NCI-H2029 treated with DMSO at 0.1 percent for 48 hours (cell line): ENCODE data around the gene TENM4.
"Not testable (repeated sequence)": the region's sequence is repeated elsewhere in the genome, so short reads cannot be mapped to it uniquely, and the experiment has no call there.

Source experiments
- DNase-seq: peaks from one replicate; lab custom pipeline; 2025; lab: John Stamatoyannopoulos, UW

The TENM4 gene

GRCh38 chr11:78845496-78845895 is 595.3 kb downstream of the TENM4 start:
- DNase-seq: no peak

- DNase-seq: no peak
Measured at GRCh38 chr11:78841456-78842060, 599.3 kb downstream of the TENM4 start.

- DNase-seq: no peak
Measured at GRCh38 chr11:78840623-78841022, 600.2 kb downstream of the TENM4 start.

GRCh38 chr11:78840200-78840599 is 600.6 kb downstream of the TENM4 start:
- DNase-seq: no peak

- peak; percentile 19 for DNase-seq
Measured at GRCh38 chr11:78838417-78838816, 602.4 kb downstream of the TENM4 start.

GRCh38 chr11:78835646-78836045 is 605.2 kb downstream of the TENM4 start:
- no peak for DNase-seq

- DNase-seq: no peak
Measured at GRCh38 chr11:78834886-78835285, 605.9 kb downstream of the TENM4 start.

- DNase-seq: no peak
Measured at GRCh38 chr11:78833237-78833636, 607.6 kb downstream of the TENM4 start.

- DNase-seq: no peak
Measured at GRCh38 chr11:78832226-78832947, 608.4 kb downstream of the TENM4 start.

GRCh38 chr11:78831571-78831970 is 609.3 kb downstream of the TENM4 start:
- no peak for DNase-seq

- no peak for DNase-seq
Measured at GRCh38 chr11:78830277-78830819, 610.5 kb downstream of the TENM4 start.

GRCh38 chr11:78829146-78829545 is 611.7 kb downstream of the TENM4 start:
- DNase-seq: no peak

GRCh38 chr11:78828676-78829075 is 612.2 kb downstream of the TENM4 start:
- no peak for DNase-seq

- not testable (repeated sequence) for DNase-seq
Measured at GRCh38 chr11:78827291-78827690, 613.5 kb downstream of the TENM4 start.

GRCh38 chr11:78825591-78826020 is 615.2 kb downstream of the TENM4 start:
- no peak for DNase-seq

GRCh38 chr11:78823588-78823987 is 617.2 kb downstream of the TENM4 start:
- no peak for DNase-seq

GRCh38 chr11:78822931-78823423 is 617.9 kb downstream of the TENM4 start:
- no peak for DNase-seq

GRCh38 chr11:78821371-78822306 is 619.2 kb downstream of the TENM4 start:
- no peak for DNase-seq

GRCh38 chr11:78820741-78821140 is 620.1 kb downstream of the TENM4 start:
- DNase-seq: no peak

GRCh38 chr11:78818201-78818600 is 622.6 kb downstream of the TENM4 start:
- no peak for DNase-seq

- no peak for DNase-seq
Measured at GRCh38 chr11:78815831-78816230, 625.0 kb downstream of the TENM4 start.
